Measurements from ENCODE around the gene ITM2A. TPM values are rescaled to one million over a fixed set of nuclear protein-coding genes. Genes with fewer than 3 reads are reported as not detected.

The ITM2A gene
- total and polyA plus RNA-seq, 2 of the 4 experiments (the other 2 are of a cell fraction) = not detected

DNA sequence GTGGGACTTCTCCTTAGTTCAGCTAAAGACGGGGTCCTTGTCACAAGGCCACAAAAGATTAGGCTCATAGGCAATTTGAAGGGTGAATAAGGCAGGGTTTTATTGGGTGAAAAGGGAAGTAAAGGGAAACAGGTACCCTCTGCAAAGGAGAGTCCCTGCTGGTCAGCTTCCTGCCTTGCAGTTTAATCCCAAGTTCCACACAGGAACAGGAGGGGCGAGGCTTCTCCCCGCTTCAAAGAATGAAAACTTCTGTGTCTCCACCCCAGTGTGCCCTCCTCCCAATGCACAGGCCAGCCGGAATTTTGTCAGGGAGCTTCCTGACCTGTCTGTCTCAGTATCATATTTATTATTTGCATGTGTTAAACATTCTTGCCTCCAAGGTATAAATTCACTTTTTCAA, 37.1 kb downstream of the ITM2A start:
- no peak overlapping the region for H2AK5ac ChIP-seq (ENCODE audit: low read depth, low read length)
- no TSS peak for BruUV-seq (replicated peaks)
- in situ Hi-C loops (cut with MboI; ENCODE audit: low sequenced_read_pairs) (no loop called here), intact Hi-C loops (cut with micrococcal nuclease) (no loop called here), dilution Hi-C loops (cut with HindIII; ENCODE audit: low sequenced_read_pairs, unreplicated experiment) (no loop called here)
- H3K56ac ChIP-seq (ENCODE audit: extremely low read depth, insufficient read depth, low read length) = no peak overlapping the region
- CTCF ChIA-PET = no interaction called here
- H3K23ac ChIP-seq (ENCODE audit: low read depth, low read length) = no peak overlapping the region
- H3K27ac ChIP-seq (ENCODE audit: insufficient read depth, low read length) = no peak overlapping the region
- no peak overlapping the region for H3K4ac ChIP-seq (ENCODE audit: low read depth, low read length)
- no peaks in the 10 kb centered on the region for H3K79me1 ChIP-seq (ENCODE audit: low read depth in 1 of 2, low read length in 2 of 2)
- POLR2A ChIA-PET (ENCODE audit: unreplicated experiment) = no interaction called here
- H3K27me3 ChIP-seq (ENCODE audit: control insufficient read depth, insufficient read depth, low read length) = no peaks in the 10 kb centered on the region
- no peak overlapping the region for H4K8ac ChIP-seq (ENCODE audit: low read depth in 2 of 2, low read length in 2 of 2)
- ATAC-seq (ENCODE audit: low read depth) (no peak), DNase-seq (no peak)
- no peak overlapping the region for H2BK5ac ChIP-seq (ENCODE audit: low read depth, low read length, poor library complexity, severe bottlenecking)
- TF ChIP-seq CEBPB (IDR thresholded peaks at IDR 0.05; ENCODE audit: low read depth, low read length) = no peak
- TF ChIP-seq, protein P1, sequence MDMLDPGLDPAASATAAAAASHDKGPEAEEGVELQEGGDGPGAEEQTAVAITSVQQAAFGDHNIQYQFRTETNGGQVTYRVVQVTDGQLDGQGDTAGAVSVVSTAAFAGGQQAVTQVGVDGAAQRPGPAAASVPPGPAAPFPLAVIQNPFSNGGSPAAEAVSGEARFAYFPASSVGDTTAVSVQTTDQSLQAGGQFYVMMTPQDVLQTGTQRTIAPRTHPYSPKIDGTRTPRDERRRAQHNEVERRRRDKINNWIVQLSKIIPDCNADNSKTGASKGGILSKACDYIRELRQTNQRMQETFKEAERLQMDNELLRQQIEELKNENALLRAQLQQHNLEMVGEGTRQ (IDR thresholded peaks at IDR 0.05; ENCODE audit: low read depth, low read length) = no peak
- no peak for TF ChIP-seq BHLHE40 (IDR thresholded peaks at IDR 0.05; ENCODE audit: low read depth, low read length)
- no peak for TF ChIP-seq MAFK (IDR thresholded peaks at IDR 0.05; ENCODE audit: low read depth, low read length)
- no peak for TF ChIP-seq NFE2L2 (IDR thresholded peaks at IDR 0.05; ENCODE audit: low read depth, low read length)
- no peak for TF ChIP-seq RCOR1 (IDR thresholded peaks at IDR 0.05; ENCODE audit: insufficient replicate concordance, low read length)
- no peak for TF ChIP-seq POLR2A (IDR thresholded peaks at IDR 0.05; ENCODE audit: low read depth, low read length)
- no peak for TF ChIP-seq SMC3 (IDR thresholded peaks at IDR 0.05; ENCODE audit: low read depth, low read length)
- no peak for TF ChIP-seq RFX5 (IDR thresholded peaks at IDR 0.05; ENCODE audit: low read depth, low read length)
- TF ChIP-seq, protein P2, sequence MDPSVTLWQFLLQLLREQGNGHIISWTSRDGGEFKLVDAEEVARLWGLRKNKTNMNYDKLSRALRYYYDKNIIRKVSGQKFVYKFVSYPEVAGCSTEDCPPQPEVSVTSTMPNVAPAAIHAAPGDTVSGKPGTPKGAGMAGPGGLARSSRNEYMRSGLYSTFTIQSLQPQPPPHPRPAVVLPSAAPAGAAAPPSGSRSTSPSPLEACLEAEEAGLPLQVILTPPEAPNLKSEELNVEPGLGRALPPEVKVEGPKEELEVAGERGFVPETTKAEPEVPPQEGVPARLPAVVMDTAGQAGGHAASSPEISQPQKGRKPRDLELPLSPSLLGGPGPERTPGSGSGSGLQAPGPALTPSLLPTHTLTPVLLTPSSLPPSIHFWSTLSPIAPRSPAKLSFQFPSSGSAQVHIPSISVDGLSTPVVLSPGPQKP (IDR thresholded peaks at IDR 0.05; ENCODE audit: borderline replicate concordance, low read depth, low read length) = no peak
- TF ChIP-seq MAZ (IDR thresholded peaks at IDR 0.05; ENCODE audit: borderline replicate concordance, low read depth, low read length) = no peak
- no peak for TF ChIP-seq FOS (IDR thresholded peaks at IDR 0.05; ENCODE audit: low read depth, low read length)
- no peak overlapping the region for H2BK15ac ChIP-seq (ENCODE audit: low read depth, low read length)
- no peaks in the 10 kb centered on the region for H3K36me3 ChIP-seq (ENCODE audit: control insufficient read depth, insufficient read depth, low read length)
- no peak overlapping the region for H4K91ac ChIP-seq (ENCODE audit: insufficient read depth, low read depth, low read length)
- H3K4me2 ChIP-seq (ENCODE audit: low read depth, low read length) = no peak overlapping the region
- no peaks in the 10 kb centered on the region for H3K4me1 ChIP-seq (ENCODE audit: control insufficient read depth, insufficient read depth, low read length)
- H3K14ac ChIP-seq (replicated peaks; ENCODE audit: low read depth, low read length) = no peak overlapping the region
- no peak overlapping the region for H4K5ac ChIP-seq (ENCODE audit: low read depth, low read length)
- no CpG with 5 or more reads among the region's 4 CpGs for WGBS, 2 experiments (ENCODE audit: extremely low coverage in 2 of 2, insufficient read length in 1 of 2)
- no peak overlapping the region for H2BK120ac ChIP-seq (ENCODE audit: low read depth, low read length)
- H3K4me3 ChIP-seq (ENCODE audit: insufficient read depth, low read depth, low read length) = no peak overlapping the region
- H4K20me1 ChIP-seq (ENCODE audit: insufficient read depth, low read length) = no peaks in the 10 kb centered on the region
- no peak overlapping the region for H2AK9ac ChIP-seq (replicated peaks; ENCODE audit: low read depth, low read length, poor library complexity)
- no peaks in the 10 kb centered on the region for H3K9me3 ChIP-seq (ENCODE audit: control insufficient read depth, insufficient read depth, low read length)
- H2AFZ ChIP-seq (replicated peaks; ENCODE audit: low read length, poor library complexity) = no peak overlapping the region
- no peak overlapping the region for H3K18ac ChIP-seq (ENCODE audit: low read depth, low read length)
- H3K9me1 ChIP-seq (ENCODE audit: insufficient read depth, low read length) = no peaks in the 10 kb centered on the region
- H3K9ac ChIP-seq (ENCODE audit: low read depth, low read length) = no peak overlapping the region
- H2BK20ac ChIP-seq (ENCODE audit: low read depth, low read length) = no peak overlapping the region

All from IMR-90 (cell line).